ENCODE measurements around the gene TNNT1. TPM values are rescaled to one million over a fixed set of nuclear protein-coding genes. Genes with fewer than 3 reads are reported as not detected.

The TNNT1 gene
- total RNA-seq, 1 donor from 2014 or later: 1.4 TPM

Small RNA genes lying within 50 kb of the gene (microRNA-seq; reads per million reads assigned to microRNA genes)
- not detected for gene MIR7975

Other genes with a start within 250 kb of the TNNT1 start
- gene NCR1, start 243.1 kb downstream of the TNNT1 start, total RNA-seq: 0.45 TPM
- not detected for gene NLRP7, start 201.7 kb downstream of the TNNT1 start, total RNA-seq
- 2.1 TPM for gene NLRP2, start 182.8 kb downstream of the TNNT1 start, total RNA-seq
- 0.89 TPM for gene GP6, start 110.9 kb downstream of the TNNT1 start, total RNA-seq
- gene RDH13, start 86.1 kb downstream of the TNNT1 start, total RNA-seq: 12.9 TPM
- gene EPS8L1, start 73.3 kb downstream of the TNNT1 start, total RNA-seq: 1.2 TPM
- gene PPP1R12C, start 31.6 kb downstream of the TNNT1 start, total RNA-seq: 112 TPM
- gene TNNI3, start 8.5 kb upstream of the TNNT1 start, total RNA-seq: not detected
- gene DNAAF3, start 17.4 kb upstream of the TNNT1 start, total RNA-seq: 0.62 TPM
- gene SYT5, start 31.1 kb upstream of the TNNT1 start, total RNA-seq: not detected
- 1.5 TPM for gene PTPRH, start 60.3 kb upstream of the TNNT1 start, total RNA-seq
- gene TMEM86B, start 79.6 kb upstream of the TNNT1 start, total RNA-seq: 6.0 TPM
- 40.4 TPM for gene PPP6R1, start 109.8 kb upstream of the TNNT1 start, total RNA-seq
- gene HSPBP1, start 130.9 kb upstream of the TNNT1 start, total RNA-seq: 16.1 TPM
- 6.5 TPM for gene BRSK1, start 134.8 kb upstream of the TNNT1 start, total RNA-seq
- 5.1 TPM for gene TMEM150B, start 176.1 kb upstream of the TNNT1 start, total RNA-seq
- gene KMT5C, start 190.7 kb upstream of the TNNT1 start, total RNA-seq: 18.1 TPM
- gene COX6B2, start 205.5 kb upstream of the TNNT1 start, total RNA-seq: 0.31 TPM
- gene GARIN5B, start 214.1 kb upstream of the TNNT1 start, total RNA-seq: not detected
- gene IL11, start 221.3 kb upstream of the TNNT1 start, total RNA-seq: 0.45 TPM
- not detected for gene TMEM190, start 227.6 kb upstream of the TNNT1 start, total RNA-seq
- 2.9 TPM for gene TMEM238, start 235.1 kb upstream of the TNNT1 start, total RNA-seq
- gene RPL28, start 236.7 kb upstream of the TNNT1 start, total RNA-seq: 902 TPM

Measured in sciatic nerve (tissue), 1 donor.